VCaP (cell line): ENCODE data around the gene NMRAL1.

Experiments used
- H3K27ac ChIP-seq: fragments of 450-650 bp; 2 replicates; pipeline ENCODE4 v1.5.1; 2017
- CTCF ChIP-seq: fragments of 450-650 bp; conservative IDR thresholded peaks from 2 replicates; pipeline ENCODE4 v1.5.1; 2017; ENCODE audit warnings: mild to moderate bottlenecking, moderate library complexity

NMRAL1 gene

GRCh38 chr16:4433228-4433627, 41.2 kb downstream of the NMRAL1 start:
- TF ChIP-seq CTCF: no peak

GRCh38 chr16:4431023-4431422, 43.4 kb downstream of the NMRAL1 start:
- H3K27ac ChIP-seq: no peak overlapping the region
- TF ChIP-seq CTCF: no peak

More at GRCh38 chr16:4433228-4433627, 41.2 kb downstream of the NMRAL1 start:
- no peak overlapping the region for H3K27ac ChIP-seq

GRCh38 chr16:4428500-4428899, 45.9 kb downstream of the NMRAL1 start:
- no peak overlapping the region for H3K27ac ChIP-seq
- TF ChIP-seq CTCF: no peak

GRCh38 chr16:4426722-4427372, 47.6 kb downstream of the NMRAL1 start:
- no peak for TF ChIP-seq CTCF
- peak overlapping the region; percentile 89 for H3K27ac ChIP-seq

GRCh38 chr16:4426021-4426684, 48.3 kb downstream of the NMRAL1 start:
- no peak for TF ChIP-seq CTCF
- peak overlapping the region; percentile 89 for H3K27ac ChIP-seq

GRCh38 chr16:4425378-4426020, 48.9 kb downstream of the NMRAL1 start, which contains the start of gene DNAJA3:
Gene DNAJA3 (plus strand): TSS chr16:4425868. CDS start chr16:4425882, 14 bp downstream.
- H3K27ac ChIP-seq: peak within 1 kb of the TSS; percentile 89
- TF ChIP-seq CTCF: no peak

GRCh38 chr16:4420505-4421105, 53.8 kb downstream of the NMRAL1 start:
- H3K27ac ChIP-seq: no peak overlapping the region
- no peak for TF ChIP-seq CTCF
